Spinal cord (tissue), 10 donors: ENCODE measurements around the gene UBE2C. TPM values are rescaled to one million over a fixed set of nuclear protein-coding genes. Genes with fewer than 3 reads are reported as not detected.
"Not testable (repeated sequence)": the region's sequence is repeated elsewhere in the genome, so short reads cannot be mapped to it uniquely, and the experiment has no call there.

Source experiments
- DNase-seq, 6 donors: peaks; one replicate each; pipeline versions ENCODE4 v3.0.0 to v3.0.0-alpha.2; 2013 to 2015; ENCODE audit warnings: low spot score in 6 of 6, low read depth in 4 of 6
- H3K27ac ChIP-seq: one replicate; pipeline ENCODE4 v1.5.1; 2013; ENCODE audit warnings: low read depth, low read length, control low read depth
- H3K27me3 ChIP-seq: one replicate; pipeline ENCODE4 v1.6.1; 2013; ENCODE audit warnings: low read length; ENCODE audit not compliant: control insufficient read depth, insufficient read depth
- H3K36me3 ChIP-seq: one replicate; pipeline ENCODE4 v1.6.1; 2013; ENCODE audit warnings: low read length; ENCODE audit not compliant: control insufficient read depth, insufficient read depth
- H3K4me1 ChIP-seq: one replicate; pipeline ENCODE4 v1.6.1; 2013; ENCODE audit warnings: low read length; ENCODE audit not compliant: control insufficient read depth, insufficient read depth
- H3K4me3 ChIP-seq: one replicate; pipeline ENCODE4 v1.5.1; 2013; ENCODE audit warnings: low read depth, low read length, control low read depth
- H3K9me3 ChIP-seq: one replicate; pipeline ENCODE4 v1.6.1; 2013; ENCODE audit warnings: low read length; ENCODE audit not compliant: control insufficient read depth, insufficient read depth
- WGBS: methylation state at CpG from one replicate; pipeline ENCODE4 v1.1.5; 2013; ENCODE audit warnings: missing lambda C conversion rate; ENCODE audit not compliant: insufficient coverage; 5-methylcytosine and 5-hydroxymethylcytosine counted together
- long read RNA-seq, 4 donors: transcript quantifications; one replicate each; lab custom pipeline, GENCODE V29; 2026
- polyA plus RNA-seq, 2 donors: library from polyadenylated mRNA; unstranded; fragments of 120-200 nt; gene quantifications; one replicate each; pipeline ENCODE4 v1.2.1, GENCODE V29; 2013; ENCODE audit not compliant: insufficient read length in 2 of 2
- total RNA-seq, 2 donors: library from RNA; depleted of rRNA in 1 of 2; stranded (reverse); fragments of 120-200 nt in 1 of 2; fragments of >200 nt in 1 of 2; gene quantifications; one replicate each; pipeline versions ENCODE4 v1.2.3 to v1.2.4, GENCODE V29; 2013 to 2014
- donor health status: healthy.

UBE2C gene
- total RNA-seq (10 to 100 TPM in 1 of 2 donors, 1 to 10 TPM in 1; 7.1 to 31.7 TPM), polyA plus RNA-seq (10 to 100 TPM; 27.0 to 36.0 TPM)
- long read RNA-seq, donor 1, transcript UBE2C-204 (6 exons, 850 nt): major isoform, 14 of 20 reads
- long read RNA-seq, donor 1, partial matches to known transcripts: 0 of 20 reads
- long read RNA-seq, donor 1, other reads (novel, unspliced or antisense): 0 of 20 reads
- long read RNA-seq, donor 2, transcript UBE2C-204 (6 exons, 850 nt): major isoform, 15 of 16 reads
- long read RNA-seq, donor 2, partial matches to known transcripts: 0 of 16 reads
- long read RNA-seq, donor 2, other reads (novel, unspliced or antisense): 0 of 16 reads
- long read RNA-seq, donor 3, transcript UBE2C-204 (6 exons, 850 nt): major isoform, 14 of 15 reads
- long read RNA-seq, donor 3, partial matches to known transcripts: 0 of 15 reads
- long read RNA-seq, donor 3, other reads (novel, unspliced or antisense): 0 of 15 reads
- long read RNA-seq, donor 4, transcript UBE2C-204 (6 exons, 850 nt): major isoform, 32 of 54 reads
- long read RNA-seq, donor 4, partial matches to known transcripts: 18 of 54 reads
- long read RNA-seq, donor 4, other reads (novel, unspliced or antisense): 0 of 54 reads

- Histone ChIP-seq H3K4me3 (peak within 1 kb of the TSS; percentile 66), H3K36me3 (peaks cover 41% of the 10 kb centered on the region), H3K27ac (peak within 1 kb of the TSS; percentile 67), H3K9me3 (no peaks in the 10 kb centered on the region), H3K4me1 (peaks cover 11% of the 10 kb centered on the region), H3K27me3 (no peaks in the 10 kb centered on the region)
- DNase-seq: peak; percentile 97 to 100 (median 99)
- under 1% methylated on average over 65 of the region's 65 CpGs for WGBS
Measured at GRCh38 chr20:45812157-45813005, at the start of gene UBE2C. TSS of gene UBE2C (plus strand) at chr20:45812644. CDS start at chr20:45812696, 52 bp downstream.

- not testable (repeated sequence) for H3K27ac ChIP-seq, H3K27me3 ChIP-seq, H3K4me3 ChIP-seq, DNase-seq, H3K4me1 ChIP-seq, H3K9me3 ChIP-seq, H3K36me3 ChIP-seq
- WGBS: 73% methylated on average over 5 of the region's 13 CpGs
Measured at GRCh38 chr20:45764618-45765282, 47.7 kb upstream of the UBE2C start.

GRCh38 chr20:45765307-45765875 is 47.1 kb upstream of the UBE2C start:
- no peak overlapping the region for H3K4me3 ChIP-seq
- H3K36me3 ChIP-seq: no peaks in the 10 kb centered on the region
- no CpG with 5 or more reads among the region's 4 CpGs for WGBS
- no peaks in the 10 kb centered on the region for H3K9me3 ChIP-seq
- DNase-seq: peak in 1 of 6 donors; percentile 62
- H3K27ac ChIP-seq: no peak overlapping the region
- H3K27me3 ChIP-seq: no peaks in the 10 kb centered on the region
- no peaks in the 10 kb centered on the region for H3K4me1 ChIP-seq

- Histone ChIP-seq H3K4me1 (no peaks in the 10 kb centered on the region), H3K27me3 (no peaks in the 10 kb centered on the region), H3K36me3 (no peaks in the 10 kb centered on the region), H3K9me3 (no peaks in the 10 kb centered on the region), H3K27ac (no peak overlapping the region), H3K4me3 (no peak overlapping the region)
- no peak for DNase-seq
- 64% methylated on average over 2 of the region's 3 CpGs for WGBS
Measured at GRCh38 chr20:45765980-45766379, 46.5 kb upstream of the UBE2C start.

GRCh38 chr20:45768479-45768878 is 44.0 kb upstream of the UBE2C start:
- Histone ChIP-seq H3K4me3 (no peak overlapping the region), H3K27ac (no peak overlapping the region), H3K9me3 (no peaks in the 10 kb centered on the region), H3K27me3 (no peaks in the 10 kb centered on the region), H3K4me1 (peaks cover 7% of the 10 kb centered on the region), H3K36me3 (no peaks in the 10 kb centered on the region)
- no peak for DNase-seq

GRCh38 chr20:45771182-45771759 is 41.2 kb upstream of the UBE2C start:
- Histone ChIP-seq H3K27me3 (no peaks in the 10 kb centered on the region), H3K27ac (peak overlapping the region; percentile 18), H3K4me1 (peaks cover 7% of the 10 kb centered on the region), H3K4me3 (no peak overlapping the region), H3K9me3 (no peaks in the 10 kb centered on the region), H3K36me3 (no peaks in the 10 kb centered on the region)
- 10% methylated on average over 2 of the region's 5 CpGs for WGBS
- peak; percentile 62 to 96 (median 77) for DNase-seq

- no peak for DNase-seq
- Histone ChIP-seq H3K4me1 (peaks cover 7% of the 10 kb centered on the region), H3K36me3 (no peaks in the 10 kb centered on the region), H3K27ac (no peak overlapping the region), H3K27me3 (no peaks in the 10 kb centered on the region), H3K9me3 (no peaks in the 10 kb centered on the region), H3K4me3 (no peak overlapping the region)
- 70% methylated on average over 1 of the region's 3 CpGs for WGBS
Measured at GRCh38 chr20:45772693-45773092, 39.8 kb upstream of the UBE2C start.

GRCh38 chr20:45774945-45775344 is 37.5 kb upstream of the UBE2C start:
- H3K4me3 ChIP-seq: no peak overlapping the region
- 86% methylated on average over 1 of the region's 2 CpGs for WGBS
- H3K27ac ChIP-seq: no peak overlapping the region
- DNase-seq: no peak
- H3K27me3 ChIP-seq: no peaks in the 10 kb centered on the region
- no peaks in the 10 kb centered on the region for H3K9me3 ChIP-seq
- no peaks in the 10 kb centered on the region for H3K36me3 ChIP-seq
- H3K4me1 ChIP-seq: peaks cover 11% of the 10 kb centered on the region

GRCh38 chr20:45775411-45775810 is 37.0 kb upstream of the UBE2C start:
- no peak for DNase-seq
- Histone ChIP-seq H3K36me3 (no peaks in the 10 kb centered on the region), H3K4me1 (peaks cover 12% of the 10 kb centered on the region), H3K4me3 (no peak overlapping the region), H3K27me3 (no peaks in the 10 kb centered on the region), H3K27ac (no peak overlapping the region), H3K9me3 (no peaks in the 10 kb centered on the region)
- WGBS: 96% methylated on average over 4 of the region's 6 CpGs
